ENCODE measurements around the gene TBX2.

TBX2 gene

GRCh38 chr17:61368832-61369450 lies 30.7 kb upstream of the TBX2 start:
- DNase-seq (ENCODE audit: low read depth): no peak

DNA sequence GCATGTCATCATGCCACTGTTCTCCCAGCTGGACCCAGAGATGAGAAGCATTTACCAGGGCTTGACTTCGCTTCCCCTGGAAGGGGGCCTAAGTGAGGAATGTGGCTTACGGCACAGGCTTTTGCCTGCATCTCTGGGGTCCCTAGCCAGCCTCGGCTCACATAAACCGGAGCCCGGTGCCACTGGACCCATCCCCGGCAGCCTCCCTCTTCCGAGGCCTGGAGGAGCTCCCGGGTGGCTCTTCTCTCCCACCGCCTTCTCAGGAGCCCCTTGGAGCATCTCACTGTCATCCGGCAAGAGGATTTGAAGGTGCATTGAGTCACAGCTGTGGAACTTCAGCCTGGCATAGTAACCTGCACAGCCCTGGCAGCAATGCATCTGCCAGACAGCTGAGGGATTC lies 29.9 kb upstream of the TBX2 start:
- no peak for DNase-seq (ENCODE audit: low read depth)

- DNase-seq (ENCODE audit: low read depth): no peak
Observed at GRCh38 chr17:61371179-61371578, 28.5 kb upstream of the TBX2 start.

- no peak for DNase-seq (ENCODE audit: low read depth)
Observed at GRCh38 chr17:61371606-61372005, 28.0 kb upstream of the TBX2 start.

- DNase-seq (ENCODE audit: low read depth): no peak
Observed at GRCh38 chr17:61372436-61372835, 27.2 kb upstream of the TBX2 start.

DNA sequence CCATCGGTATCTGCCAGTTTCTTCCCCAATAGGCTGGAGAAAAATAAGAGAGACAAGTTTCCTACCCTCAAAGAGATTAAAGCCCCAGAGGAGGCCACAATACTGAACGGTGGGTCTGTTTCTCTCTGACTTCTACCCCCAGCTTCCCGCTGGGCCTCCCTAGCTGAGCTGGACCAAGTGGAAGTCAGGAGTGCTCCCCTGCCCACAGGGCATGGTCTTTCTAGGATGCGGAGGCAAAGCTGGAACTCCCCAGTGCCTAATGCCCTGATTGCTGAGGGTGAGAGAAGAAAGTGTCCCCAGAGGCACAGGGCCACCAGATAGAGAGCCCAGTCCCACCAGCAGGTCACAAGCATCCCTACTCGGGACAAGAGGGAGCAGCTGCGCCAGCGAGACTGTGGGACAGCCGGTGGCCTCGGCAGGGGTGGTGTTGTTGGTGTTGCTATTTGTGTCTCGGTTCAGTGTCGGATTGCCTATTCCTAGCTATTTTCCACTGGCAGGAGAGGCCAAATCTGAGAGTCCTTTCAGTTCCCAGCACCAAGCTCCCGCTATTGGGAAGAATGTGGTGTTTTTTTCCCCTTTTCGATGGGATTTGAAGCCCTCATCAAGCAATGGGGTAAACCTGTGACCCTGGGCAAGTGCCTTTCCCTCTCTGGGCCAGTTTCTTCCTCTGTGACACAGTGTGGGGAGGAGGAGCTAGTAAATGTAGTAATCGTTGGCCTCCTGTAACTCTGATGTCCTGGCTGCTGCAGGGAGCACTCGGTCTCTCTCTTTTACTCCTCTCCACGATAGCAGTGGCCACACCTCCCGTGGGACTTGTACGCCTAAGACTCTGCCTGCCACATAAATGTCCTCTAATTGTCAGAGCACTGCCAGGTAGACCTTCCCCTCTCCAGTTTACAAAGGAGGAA lies 22.5 kb upstream of the TBX2 start:
- DNase-seq (ENCODE audit: low read depth): no peak

DNA sequence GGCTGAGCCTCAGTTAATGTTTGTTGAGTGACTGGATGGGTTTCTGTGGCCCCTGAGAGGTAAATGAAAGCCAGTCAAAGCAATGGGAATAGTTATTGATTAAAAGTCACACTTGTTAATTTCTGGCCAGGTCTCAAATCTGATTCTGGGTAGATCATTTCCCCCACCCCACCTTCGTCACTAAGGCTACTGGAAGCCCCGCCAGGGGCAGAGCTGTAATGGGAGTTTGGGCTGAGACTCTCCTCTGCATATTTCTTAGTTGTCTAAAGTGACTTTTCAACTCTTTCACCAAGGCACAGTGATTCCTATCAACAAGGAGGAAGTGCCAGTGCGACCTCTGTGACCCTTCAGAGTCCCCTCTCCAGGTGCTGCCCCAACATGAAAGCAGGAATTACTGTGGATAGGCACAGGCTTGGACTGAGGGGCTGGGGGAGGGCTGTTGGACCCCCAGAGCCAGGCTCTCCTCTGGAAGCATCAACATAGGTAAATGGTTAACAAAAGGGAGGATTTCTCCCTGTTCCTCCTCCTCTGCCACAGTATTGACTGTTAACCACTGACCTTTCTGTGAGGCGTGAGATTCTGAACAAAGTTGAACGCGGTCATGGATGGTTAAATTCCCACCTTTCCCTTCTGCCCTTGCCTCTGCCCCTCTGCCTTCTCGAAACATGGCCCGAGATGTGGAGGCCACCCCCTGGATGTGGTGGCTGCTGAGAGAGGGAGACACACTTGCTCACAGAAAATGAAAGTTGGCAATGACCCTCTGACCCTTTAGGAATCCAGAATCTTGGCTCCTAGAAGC lies 20.8 kb upstream of the TBX2 start:
- no peak for DNase-seq (ENCODE audit: low read depth)

DNA sequence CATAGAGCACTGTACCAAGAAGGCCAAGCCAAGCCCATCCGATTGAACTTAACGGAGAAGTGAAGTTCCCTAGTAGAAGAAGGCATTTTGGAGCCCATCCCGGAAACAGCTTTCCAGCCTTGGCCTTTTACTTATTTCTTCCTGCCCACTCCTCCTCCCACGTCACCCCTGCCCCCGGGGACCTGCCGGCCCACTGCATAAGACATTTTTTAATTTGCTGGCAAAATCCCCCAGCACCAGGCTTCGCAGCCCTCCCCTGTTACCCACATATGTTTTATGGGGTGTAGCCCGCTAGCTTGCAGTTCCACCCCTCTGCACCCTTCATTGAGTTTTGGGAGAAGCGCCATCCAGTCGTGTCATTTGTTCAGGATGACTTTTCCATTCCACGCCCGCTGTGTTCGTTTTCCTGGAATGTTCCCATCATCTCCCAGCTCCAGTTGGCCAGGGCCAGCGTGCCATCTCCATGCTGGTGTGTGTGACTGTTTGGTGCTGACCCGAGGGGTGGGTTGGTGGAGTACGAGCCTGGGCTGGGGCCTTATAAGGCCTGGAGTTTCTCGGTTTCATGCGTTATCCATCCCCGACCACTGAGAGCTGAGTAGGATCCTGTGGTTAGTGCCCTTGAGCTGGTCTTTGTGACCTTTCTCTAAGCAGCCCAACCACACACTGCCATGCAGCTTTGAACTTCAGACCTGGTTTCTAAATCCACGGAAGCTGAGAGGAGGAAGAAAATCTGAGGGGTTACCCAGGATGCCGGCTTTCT lies 20.0 kb upstream of the TBX2 start:
- DNase-seq (ENCODE audit: low read depth): no peak

DNA sequence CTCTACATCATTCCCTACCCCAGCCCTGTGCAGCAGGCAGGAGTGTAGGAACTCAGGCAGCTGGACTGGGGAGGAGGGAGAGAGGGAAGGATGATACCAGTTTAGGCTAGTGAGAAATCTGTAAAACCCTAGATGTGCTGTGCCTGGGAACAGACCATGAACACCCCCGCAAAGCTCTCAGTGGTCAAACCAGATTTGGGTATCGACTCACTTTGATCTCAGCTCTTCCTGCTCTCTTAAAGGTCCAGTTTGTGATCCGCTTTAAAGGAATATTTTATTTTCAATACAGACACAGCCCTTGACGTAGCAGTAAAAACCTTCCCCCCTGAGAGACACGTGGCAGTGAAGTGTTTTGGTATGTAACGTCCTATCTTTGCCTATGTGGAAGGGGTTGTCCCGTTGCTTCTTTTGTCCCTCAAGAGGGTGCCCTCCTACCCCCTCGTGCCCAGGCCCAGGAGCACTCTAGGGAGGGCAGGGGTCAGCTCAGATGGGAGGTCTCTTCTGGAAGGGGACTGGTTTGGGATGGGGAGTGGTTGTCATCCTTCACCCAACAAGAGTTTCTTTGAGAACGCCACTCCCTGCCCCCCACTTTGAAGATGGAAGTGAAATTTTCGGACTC lies 19.3 kb upstream of the TBX2 start:
- no peak for DNase-seq (ENCODE audit: low read depth)

GRCh38 chr17:61380836-61381525 lies 18.7 kb upstream of the TBX2 start:
- no peak for DNase-seq (ENCODE audit: low read depth)

GRCh38 chr17:61381537-61381936 lies 18.1 kb upstream of the TBX2 start:
- DNase-seq (ENCODE audit: low read depth): no peak

DNA sequence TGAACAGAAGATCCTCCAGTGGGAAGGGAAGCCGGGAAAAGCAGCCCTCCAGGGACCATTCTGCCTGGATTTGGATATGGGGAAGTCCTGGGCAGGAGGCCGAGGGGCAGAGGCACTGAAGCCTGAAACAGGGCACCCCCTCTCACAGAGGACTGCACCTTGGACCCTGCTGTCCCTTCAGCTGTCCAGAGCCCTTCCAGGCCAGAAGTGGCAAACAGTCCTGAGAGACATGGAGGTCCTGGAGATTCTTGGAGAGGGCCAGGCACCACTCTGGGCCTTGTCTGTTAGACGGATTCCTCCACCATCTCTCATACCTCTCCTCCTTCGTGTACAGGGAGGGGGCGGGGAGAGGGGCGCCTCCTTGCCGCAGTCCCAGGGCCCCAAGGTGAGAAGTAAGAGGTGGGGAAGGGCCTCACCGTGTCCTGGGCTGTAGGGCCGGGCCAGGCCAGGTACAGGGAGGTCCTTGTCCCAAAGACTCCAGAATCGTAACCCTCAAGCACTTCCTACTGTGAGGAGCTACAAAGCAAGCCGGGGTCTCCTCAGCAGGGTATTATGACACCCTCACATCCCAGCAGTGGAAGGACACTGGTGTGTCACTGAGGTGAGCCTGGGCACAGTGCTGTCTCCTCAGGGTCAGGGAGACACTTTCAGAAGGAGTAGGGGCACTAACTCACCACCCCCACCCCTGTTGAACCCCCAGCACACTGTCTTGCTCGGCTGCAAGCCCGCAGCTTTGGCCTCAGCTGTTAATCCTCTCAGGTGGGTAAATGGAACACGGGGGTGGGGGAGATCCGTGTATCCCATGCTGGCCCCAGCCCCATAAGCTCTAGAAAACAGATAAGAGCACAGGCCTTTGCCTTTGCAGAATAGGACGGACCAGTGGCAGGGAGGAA lies 16.6 kb upstream of the TBX2 start:
- no peak for DNase-seq (ENCODE audit: low read depth)

DNA sequence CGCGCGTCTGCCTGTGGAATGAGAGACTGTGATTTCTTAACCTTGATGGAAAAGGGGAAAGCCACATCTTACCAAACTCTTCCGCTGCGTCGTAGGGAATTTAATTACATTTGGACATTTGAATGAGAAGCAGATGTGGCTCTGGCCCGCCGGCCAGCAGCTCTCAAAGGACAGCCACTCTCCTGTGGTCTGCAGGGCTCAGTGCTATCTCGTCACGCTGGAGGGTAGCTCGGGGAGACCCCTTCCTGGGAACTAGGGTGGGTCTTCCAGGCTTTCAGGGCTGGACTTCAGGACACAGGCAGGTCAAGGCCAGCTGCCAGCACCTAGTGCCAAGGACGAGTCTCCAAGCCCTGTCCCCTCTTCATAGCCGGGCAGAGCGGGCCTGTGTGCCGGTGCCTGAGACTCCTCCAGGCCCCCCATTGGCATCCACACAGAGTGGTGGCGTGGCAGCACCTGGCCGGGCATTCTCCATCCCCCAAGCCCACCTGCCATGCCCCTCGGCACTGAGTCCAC lies 15.9 kb upstream of the TBX2 start:
- DNase-seq (ENCODE audit: low read depth): no peak

- DNase-seq (ENCODE audit: low read depth): no peak
Observed at GRCh38 chr17:61384354-61384691, 15.3 kb upstream of the TBX2 start.

DNA sequence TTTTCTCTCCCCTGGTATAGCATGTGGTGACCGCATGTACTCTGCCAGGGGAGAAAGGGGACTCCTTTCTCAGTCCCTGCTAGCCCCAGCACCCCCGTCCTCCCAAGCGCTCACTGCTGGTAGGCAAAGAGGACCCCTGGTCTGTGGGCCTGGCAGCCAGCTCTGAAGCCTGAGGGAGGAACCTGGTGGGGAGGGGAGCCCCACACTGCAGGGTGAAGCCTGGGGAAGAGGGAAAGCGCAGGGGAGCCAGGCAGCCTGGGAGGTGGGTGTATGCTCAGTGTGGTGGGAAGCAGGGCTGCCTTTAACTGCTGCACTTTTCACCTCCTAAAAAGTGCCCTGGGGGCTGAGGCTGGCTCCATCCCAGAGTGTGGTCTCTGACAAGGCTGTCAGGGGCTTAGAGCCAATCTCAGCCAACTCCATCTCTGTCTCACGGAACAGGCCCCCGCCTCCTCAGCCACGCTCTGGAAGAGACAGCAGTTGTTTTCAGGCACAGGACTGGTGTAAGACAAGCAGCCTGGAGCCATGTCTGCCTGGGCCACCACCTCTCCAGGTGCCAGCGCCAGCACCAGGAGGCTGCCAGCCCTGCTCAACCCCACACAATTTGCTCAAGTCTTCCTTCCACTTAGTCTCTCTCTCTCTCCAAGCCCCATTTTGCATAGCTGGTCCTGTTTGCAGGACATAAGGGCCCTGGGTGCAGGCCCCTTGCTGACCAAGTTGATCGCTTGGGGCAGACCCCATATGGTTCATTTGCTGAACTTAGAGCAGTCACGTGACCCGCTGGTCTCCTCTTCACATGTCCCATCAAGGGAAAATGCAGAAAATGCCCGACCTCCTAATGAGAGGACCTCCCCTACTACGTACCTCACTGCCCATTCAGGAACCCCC lies 14.7 kb upstream of the TBX2 start:
- no peak for DNase-seq (ENCODE audit: low read depth)

DNA sequence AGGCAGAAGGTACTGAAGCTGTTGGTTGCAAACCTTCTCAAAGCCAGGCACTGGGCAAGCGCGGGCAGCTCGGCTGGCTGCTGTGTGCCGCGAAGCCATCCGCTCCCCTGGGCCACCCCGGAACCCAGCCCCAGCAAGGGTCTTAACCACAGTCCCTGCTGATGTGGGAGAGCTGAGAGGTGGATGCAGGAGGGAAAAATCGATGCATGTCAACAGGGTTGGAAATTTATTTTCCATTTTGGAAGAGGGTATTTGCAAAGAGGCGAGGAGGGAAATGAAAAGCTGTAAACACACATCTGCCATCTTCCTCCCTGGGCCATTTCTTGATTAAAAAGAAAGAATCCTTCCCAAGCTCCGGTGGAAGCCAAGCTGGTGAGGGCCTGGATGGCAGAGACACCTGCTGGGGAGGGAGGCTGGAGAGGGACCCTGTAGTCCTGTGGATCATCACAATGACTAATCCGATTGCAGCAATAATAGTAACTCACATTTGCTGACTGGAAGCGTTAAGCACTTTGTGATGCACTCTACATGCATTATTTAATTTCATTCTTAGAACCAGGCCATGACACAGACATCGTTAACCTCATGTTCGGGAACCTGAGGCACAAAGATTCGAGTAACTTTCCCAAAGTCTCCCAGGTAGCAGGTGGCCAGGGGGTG lies 13.9 kb upstream of the TBX2 start:
- DNase-seq (ENCODE audit: low read depth): no peak

DNA sequence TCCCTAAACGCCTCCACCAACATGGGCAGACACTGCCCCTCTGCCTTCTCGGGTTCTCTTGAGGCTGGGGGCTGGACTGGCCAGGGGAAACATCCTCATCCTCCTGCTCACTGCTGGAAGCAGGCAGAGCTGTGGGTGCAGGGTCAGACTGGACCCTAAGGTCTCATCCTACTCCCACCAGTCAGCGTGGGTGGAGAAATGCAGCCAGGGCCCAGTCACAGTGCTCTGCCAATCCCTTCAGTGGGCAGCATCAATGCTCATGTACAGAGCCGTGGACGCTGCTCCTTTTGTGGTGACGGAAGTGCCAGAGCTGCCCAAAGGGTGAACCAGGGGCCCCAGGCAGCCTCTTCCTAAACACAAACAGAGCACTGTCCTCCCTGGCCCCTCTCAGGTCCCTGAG lies 13.4 kb upstream of the TBX2 start:
- DNase-seq (ENCODE audit: low read depth): no peak

GRCh38 chr17:61387011-61387410 lies 12.6 kb upstream of the TBX2 start:
- DNase-seq (ENCODE audit: low read depth): no peak

Data from activated T-helper 1 cell treated with Interleukin-2 at 50 U/mL for 16 hours (primary cell).